GM18868 (cell line): ENCODE measurements around the gene BCAS1.
A peak's percentile ranks its signal among the peaks of the same experiment; 100 is the strongest.

ENCODE experiments used
- ATAC-seq: cut with Tn5 transposase; IDR thresholded peaks from one replicate; pipeline ENCODE4 v1.9.1; 2021; ENCODE audit warnings: mild to moderate bottlenecking, moderate library complexity; ENCODE audit not compliant: unreplicated experiment

BCAS1 gene

DNA sequence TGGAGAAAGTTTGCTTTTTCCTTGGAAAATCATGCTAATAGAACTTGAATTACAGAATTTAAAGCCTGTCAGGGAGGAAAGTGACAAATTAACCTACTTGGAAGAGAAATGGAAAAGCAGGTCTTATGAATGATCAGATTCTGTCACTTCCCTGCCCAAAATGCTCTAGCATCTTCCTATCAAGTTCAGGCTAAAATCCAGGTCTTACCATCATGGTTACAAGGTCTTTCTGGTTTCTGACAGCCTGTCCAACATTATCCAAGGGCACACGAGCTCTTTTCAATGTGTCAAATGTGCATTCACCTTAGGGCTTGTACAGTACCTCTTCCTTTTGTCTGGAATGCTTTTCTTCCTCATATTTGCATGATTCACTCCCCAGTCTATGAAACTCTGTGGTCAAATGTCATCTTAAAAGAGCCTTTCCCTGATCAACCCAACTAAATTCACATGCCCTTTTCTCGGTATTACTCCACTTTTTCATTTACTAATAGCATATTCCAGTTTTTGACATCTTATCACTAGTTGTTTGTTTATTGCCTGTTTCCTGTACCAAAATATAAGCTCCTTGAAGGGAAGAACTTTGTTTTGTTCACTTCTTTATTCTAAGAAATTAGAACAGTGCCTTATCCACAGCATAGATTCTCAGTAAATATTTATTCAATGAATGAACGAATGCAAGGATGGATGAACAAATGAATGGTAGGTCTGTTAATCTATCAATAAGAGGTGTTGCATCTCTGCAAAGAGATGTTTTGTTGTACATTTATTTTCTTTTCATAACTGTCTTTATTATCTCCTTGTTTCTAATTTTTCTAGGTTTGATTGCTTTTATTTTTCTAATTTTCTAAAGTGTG is 139.5 kb downstream of the BCAS1 start:
- ATAC-seq: no peak

DNA sequence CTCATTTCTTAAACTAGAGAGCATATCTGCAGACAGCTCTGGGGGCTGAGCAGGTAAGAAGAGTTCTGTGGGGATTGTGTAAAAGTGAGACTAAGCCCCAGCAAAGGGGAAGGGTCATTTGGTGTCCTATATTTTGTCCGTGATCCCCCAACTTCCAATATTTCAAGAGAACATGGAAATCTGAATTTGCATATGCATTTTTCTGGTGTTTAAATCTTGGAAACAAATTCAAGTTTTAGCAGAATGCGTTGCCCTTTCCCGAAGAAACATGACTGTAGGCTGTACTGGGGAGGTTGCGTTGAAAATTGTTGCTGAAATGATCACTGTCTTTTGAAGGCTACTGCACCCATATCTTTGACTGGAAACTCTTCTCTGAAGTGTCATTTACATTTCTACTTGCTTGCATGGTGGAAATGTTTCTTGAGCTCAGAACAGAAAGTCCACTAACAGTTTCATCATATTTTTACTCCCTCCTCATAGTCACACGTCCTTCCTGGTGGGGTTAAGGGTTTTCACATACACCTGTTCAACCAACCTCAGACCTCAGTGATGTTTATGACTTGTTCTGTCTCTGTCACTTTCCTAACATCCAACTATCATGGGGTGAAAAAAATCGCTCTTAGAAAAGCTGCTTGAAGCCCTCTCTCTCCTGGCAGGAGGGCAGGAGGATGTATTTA is 140.3 kb downstream of the BCAS1 start:
- peak; percentile 60 for ATAC-seq

DNA sequence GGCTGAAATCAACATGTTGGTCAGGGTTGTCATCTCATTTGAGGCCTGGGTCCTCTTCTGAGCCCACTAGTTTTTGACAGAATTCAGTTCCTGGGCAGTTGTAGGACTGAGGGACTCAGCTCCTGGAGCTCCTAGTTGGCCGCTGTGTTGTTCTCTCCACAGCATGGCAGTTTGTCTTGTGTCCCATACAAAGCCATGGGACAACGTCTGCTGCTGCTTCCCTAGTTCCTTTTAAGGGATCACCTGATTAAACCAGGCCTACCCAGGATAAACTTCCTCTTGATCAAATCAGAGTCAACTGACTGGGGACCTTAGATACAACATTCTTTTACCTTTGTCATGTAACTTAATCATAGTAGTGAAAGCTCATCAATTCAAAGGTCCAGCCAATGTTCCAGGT is 141.0 kb downstream of the BCAS1 start:
- ATAC-seq: no peak

DNA sequence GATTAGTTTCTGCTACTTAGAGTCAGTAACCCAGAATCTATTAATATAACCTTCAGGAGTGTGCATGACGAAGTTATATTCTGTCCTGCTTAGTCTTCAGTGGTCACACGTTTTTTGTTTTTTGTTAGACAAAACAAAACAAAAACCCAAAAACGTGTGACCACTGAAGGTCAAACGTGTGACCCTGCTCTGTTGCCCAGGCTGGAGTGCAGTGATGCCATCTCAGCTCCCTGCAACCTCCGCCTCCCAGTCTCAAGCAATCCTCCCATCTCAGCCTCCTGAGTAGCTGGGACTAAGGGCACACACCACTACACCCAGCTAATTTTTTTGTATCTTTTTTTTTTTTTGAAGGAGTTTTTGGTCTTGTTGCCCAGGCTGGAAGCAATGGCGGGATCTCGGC is 142.4 kb downstream of the BCAS1 start:
- ATAC-seq: no peak

DNA sequence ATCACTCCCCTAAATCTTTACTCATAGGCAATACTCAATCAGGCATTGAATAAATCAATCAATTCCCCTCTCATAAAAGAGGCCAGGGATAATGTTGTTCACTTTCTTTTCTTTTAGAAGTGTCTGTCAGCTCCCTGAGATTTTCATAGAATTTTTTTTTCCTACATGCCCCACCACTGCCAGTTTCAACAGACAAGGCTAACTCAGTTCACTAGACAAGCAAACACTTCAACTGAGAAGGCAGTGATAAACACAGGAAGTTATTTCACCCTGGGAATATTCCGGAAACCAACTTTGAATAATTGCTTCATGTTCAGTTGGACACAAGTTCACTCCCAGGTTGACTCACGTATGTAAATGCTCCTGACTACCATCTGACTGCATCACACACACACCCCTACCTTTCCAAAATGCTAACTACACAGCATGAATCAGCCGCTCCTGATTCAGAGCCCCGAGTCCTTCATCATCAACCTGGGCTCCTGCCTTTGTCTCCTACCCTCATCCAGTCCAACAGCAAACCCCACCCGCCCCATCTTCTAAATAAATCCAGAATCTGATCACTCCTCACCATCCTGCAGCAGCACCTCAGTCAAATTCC is 143.9 kb downstream of the BCAS1 start:
- ATAC-seq: peak; percentile 68

DNA sequence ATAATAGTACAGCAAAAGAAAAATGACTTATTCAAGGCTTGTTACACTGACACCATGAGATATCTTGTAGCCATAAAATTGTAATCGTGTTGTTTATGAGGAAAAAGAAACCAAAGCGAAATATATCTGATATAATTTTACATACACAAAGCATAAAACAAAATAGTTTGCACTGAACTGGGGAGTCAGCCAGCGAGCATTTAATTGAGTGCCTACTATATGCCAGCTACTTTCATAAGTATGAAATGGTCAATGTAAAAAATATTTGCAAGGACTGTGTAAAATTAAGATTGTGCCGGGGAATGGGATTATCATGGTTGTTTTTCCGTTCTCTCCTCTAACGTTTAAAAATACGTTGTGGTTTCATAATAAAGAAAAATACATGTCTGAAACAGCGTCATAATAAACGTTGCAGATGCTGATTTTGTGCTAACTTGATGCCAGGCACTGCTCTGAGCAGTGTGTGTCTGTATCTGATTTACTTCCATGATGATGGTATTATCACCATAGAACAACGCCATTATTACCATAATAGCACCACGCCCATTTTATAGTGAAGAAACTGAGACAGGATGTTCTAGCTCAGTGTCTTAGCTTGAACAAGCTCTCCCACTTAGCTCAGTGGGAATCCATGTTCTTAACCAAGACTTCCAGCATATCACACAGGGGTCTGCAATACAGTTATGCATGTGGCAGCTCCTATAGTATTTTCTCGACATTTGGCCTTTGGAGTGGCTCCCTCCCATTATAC is 144.6 kb downstream of the BCAS1 start:
- no peak for ATAC-seq

DNA sequence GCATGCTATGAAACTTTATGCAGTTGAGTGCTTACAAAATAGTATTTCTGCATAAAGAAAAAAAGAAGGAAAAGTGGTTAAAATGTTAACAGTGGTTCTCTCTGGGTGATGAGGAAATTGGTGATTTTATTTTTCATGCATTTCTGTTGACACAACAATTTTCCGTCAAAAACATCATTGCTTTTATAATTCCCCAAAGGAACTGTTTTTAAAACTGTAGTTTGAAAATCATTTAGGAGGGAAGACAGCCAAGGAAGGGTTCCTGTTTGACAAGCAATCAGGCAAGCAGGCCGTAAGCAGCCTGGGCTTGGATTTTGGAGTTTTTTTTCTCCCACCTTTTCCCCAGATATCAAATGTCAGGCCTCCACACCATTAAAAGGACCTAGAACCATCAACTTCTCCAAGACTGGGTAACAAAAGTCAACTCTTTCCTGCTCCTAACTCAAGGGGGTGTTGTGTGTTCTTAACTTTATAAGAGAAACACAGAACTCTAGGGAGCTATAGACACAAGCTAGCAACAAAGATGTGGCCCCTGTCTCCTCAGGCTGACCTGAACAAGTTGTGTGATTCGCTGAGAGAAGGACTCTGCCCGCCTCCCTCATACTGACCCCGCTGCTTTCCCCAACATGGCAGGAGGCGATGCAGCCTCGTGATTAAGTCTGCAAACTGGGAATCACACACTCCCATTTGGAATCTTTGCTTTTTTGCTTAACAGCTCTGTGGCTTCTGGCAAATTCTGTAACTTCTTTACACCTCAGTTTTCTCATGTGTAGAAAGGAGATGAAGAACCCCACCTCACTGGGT is 146.6 kb downstream of the BCAS1 start:
- no peak for ATAC-seq

DNA sequence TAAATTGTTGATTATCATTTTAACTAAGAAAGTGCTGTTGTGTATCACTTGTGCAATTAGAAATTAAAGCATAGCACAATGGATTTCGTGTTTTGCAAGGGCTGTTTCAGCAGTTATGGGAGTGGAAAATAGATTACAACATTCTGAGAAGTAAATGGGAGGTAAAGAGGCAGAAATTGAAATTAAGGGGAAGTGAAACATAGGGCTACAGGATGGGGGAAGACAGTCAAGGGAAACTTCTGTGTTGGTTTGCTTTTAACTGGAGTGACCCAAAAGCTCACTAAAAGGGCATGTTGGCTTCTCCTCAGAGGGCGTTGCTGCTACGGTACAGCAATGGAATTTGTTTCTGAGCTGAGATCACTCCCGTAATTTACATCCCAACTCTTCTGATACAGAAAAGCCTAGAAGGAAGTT is 147.5 kb downstream of the BCAS1 start:
- peak; percentile 66 for ATAC-seq

DNA sequence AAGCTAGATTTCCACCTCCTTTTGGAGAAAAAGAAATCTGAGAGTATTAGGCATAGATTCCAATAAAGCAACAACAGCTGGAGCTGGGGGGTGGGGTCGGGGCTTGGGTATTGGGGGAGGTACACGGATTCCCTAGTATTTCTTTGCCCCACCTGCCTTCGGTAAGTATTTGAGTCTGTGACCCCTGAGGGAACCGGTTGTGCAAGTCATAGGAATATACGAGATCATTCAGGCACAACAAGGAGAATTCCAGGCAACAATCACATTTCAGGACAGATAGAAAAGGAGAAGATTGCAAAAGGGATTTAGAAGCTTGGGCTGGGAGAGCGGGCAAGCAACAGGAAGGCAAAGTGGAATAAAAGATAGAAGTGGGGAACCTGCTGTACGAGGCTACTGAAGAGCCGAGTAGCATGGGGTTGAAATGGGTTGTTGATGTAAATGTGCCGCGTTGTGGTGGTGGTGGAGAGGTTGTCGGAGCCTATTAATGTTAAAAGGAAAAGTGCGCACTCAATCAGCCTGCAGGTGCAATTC is 148.9 kb downstream of the BCAS1 start:
- ATAC-seq: no peak

DNA sequence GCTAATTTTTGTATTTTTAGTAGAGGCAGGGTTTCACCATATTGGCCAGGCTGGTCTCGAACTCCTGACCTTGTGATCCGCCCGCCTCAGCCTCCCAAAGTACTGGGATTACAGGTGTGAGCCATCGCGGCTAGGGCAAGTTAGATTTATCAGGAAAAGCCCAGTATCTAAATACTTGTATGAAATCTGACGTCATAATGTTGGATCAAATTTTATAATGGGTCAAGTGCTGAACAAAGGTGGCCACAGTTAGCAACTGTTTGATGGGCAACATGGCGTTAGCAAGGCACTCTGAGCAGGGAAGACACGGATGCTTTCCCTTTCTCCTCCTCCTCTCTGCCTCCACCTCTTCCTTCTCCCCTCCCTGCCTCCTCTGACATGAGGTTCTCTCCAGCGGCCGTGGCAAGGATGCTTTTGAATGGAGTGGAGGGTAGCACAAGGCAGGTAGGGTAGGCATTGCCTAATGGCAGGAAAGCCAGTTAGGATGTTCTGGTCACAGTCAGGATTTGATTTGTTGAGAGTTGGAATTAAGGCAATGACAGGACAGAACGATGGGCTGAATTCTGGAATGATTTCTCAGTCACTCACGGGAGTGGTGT is 149.6 kb downstream of the BCAS1 start:
- no peak for ATAC-seq

DNA sequence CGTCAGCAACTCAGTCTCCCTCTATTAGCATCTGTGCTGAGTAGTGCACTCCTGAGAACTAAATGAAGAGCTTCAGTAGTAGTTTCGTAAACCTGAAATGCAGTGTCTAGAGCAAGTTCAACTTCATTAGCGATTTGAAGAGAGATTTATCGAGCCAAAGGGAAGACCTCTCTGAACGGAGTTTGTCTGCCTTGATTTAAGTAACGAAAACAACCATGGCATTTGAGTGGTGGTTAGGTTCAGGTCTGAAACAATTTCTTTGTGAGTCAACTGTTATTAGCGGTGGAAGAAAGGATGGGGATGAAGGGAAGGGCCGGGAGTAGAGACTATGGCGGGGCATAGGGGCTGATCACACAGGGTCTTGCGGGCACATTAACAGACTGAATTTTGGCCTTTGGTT is 150.5 kb downstream of the BCAS1 start:
- no peak for ATAC-seq

DNA sequence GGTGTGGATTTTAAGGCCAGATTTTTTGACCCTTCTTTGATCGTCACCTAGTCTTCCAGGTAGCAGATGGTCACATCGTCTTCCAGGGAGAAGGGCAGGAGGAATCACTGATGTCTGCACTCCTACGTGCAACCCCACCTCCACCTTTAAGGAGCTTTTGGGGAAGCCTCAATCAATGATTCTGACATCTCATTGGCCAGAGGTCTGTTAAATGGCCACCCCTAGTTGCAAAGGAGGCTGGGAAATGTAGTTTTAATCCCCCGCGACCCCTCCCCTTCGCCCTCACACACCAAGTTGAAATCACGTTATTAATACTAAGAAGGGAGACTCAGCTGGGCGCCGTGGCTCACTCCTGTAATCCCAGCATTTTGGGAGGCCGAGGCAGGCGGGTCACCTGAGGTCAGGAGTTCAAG is 151.4 kb downstream of the BCAS1 start:
- no peak for ATAC-seq

DNA sequence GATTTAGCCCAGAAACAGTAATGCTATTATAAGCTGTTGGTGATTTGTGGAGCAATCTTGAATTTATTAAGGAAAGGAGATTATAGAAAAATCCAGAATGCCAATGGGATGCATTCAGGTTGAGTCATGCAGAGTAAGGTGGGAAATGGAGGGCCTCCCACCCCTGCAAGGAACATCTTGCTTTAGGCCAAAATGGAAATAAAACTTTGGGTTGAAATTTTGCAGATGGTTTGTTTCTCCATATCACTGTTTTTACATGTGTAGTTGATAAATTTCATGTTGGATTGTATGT is 152.4 kb downstream of the BCAS1 start:
- no peak for ATAC-seq

DNA sequence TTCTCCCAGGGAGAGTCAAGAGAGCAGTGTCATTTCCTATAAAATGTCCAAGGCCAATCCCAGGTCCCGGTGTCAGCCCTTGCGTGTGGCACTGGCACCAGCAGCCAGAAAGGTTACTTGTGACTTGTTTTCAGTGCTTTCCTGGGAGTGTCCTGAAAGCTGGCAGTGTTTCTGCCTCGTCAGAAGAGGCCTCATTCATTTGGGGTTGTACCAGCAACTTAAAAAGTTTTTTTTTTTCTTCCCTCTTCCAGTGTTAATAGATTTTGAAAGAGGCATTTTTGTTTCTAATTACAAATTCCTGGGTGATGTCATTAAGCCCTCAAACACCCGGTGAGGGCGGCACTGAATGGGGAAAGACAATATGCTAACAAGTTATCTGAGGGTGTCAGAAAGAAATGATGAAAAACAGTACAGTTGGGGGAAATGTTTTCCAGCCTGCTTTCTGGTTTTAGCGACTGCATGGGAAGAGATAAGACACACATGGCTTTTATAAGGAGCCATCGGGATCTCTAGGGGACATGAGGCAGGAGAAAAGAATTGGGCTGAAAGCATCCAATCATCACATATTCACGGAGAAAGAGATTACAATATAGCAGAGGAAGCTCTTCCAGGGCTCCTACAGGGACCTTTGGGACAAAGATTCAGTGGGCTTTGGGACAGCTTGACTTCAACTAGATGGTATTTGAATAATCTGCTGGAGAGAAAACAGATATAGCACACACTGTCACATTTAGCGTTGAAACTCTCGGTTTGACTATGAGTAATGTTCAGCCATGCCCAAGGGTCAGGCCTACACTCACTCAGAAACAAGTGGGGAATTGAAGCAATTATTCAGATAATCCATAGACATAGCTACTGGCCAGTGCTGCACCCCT is 153.0 kb downstream of the BCAS1 start:
- peak; percentile 83 for ATAC-seq

DNA sequence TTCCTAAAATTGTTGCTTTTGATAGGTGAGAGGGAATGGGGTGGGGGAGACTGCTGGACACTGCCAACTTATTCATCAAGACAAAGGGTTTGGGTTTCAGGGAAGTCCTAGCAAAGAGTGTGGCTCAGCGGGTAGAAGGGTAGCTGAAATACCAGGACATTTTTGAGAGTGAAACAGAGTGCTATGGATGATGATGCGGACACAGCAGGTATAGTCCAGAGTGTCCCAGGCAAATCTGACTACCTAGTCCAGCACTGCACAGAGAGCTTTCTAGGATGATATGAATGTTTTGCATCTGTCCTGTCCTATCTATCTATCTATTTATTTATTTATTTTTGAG is 154.3 kb downstream of the BCAS1 start:
- ATAC-seq: no peak

DNA sequence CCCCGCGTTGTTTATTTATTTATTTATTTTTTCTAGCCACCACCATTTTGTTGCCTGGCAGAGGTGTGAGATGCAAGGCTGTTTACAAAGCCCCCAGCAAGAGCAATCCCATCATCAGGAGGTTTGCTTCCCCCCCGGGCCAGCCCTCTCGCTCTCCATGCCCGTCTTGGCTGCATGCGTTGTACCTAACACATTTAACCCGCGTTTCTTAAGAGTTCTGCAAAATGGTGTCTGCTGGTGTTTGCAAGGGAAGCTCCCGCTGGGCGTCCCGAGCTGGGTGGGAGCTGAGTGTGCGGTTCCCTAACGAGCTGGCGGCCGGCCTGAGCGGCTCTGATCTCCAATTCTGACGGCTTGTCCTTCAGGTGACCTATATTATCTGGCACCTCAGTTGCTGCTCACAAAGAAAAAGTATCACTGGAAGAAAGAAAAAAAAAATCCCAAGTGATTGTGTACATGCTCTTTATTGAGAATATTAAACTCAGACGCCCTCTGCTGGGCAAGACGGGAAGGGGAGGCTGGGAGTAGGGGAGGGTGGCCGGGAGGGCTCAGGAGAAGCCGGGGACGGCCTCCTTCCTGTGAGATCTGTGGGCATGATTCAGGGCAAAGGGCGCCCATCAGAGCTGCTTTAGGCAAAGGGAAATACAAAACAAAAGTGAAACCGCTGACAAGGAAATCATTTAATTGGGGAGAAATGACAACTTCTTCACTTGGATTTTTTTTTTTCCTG is 154.8 kb downstream of the BCAS1 start:
- peak; percentile 57 for ATAC-seq

DNA sequence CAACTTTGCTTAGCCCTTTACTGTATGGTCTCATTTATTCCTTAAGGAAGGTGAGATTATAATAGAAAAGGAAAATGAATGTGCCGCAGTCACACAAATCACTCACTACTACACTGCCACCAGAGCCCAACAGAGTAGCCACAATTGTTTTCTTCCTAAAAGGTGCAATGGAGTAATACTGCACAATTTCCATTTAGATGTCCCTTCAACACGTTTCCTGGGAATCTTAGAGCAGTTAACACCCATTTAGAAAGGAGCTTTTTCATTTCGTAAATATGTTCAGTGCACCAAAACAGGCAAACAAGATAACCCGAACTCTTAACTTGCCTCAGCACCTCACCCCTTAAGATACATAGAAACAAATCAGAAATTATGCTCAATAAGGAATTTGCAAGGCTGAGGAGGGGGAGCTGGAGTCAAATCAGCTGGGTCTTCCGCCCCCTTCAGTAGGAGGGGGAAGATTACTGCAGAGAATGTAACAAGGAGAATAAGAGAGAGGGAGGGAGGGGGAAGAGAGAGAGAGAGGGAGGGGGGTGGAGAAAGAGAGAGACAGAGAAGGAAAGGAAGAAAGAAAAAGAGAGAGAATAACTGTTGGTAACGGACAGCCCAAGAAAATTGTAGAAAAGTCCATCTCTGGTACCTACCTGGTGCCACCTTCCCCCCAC is 155.5 kb downstream of the BCAS1 start:
- ATAC-seq: no peak
